HepG2 (cell line): ENCODE data around the gene FOXN3. TPM values are rescaled to one million over a fixed set of nuclear protein-coding genes. Genes with fewer than 3 reads are reported as not detected.

ENCODE experiments used
- ATAC-seq: fragments of 200-7000 bp; cut with Tn5 transposase; 3 replicates; pipeline ENCODE4 v1.9.1; 2020; ENCODE audit warnings: mild to moderate bottlenecking, moderate library complexity
- BruUV-seq: library from RNA; stranded (reverse); fragments of 400-500 nt; replicated peaks from 2 replicates; lab custom pipeline; 2021; lab: Mats Ljungman, UMichigan
- CTCF ChIA-PET: fragments of 300-600 bp; formaldehyde crosslinking; extraction: SDS; loops from one replicate; lab custom pipeline; 2021; ENCODE audit warnings: low total read pairs, inconsistent platforms, low intra/inter-chr PET ratio; lab: Yijun Ruan, JAX
- POLR2A ChIA-PET: fragments of 350-600 bp; sonication (Branson Sonifier 250); formaldehyde crosslinking; loops from one replicate; lab custom pipeline; 2020; ENCODE audit warnings: antibody characterized with exemption, inconsistent platforms; lab: Yijun Ruan, JAX
- DNase-seq: peaks from one replicate; pipeline ENCODE4 v3.0.0-alpha.2; 2015; ENCODE audit warnings: low spot score
- FAIRE-seq: peaks from 3 replicates; lab custom pipeline; 2011; peaks lifted over from hg19 to GRCh38; lab: Jason Lieb, UNC
- H2AFZ ChIP-seq: one replicate; pipeline ENCODE4 v1.6.1; 2011; ENCODE audit warnings: low read length, inconsistent platforms
- H3K27ac ChIP-seq: fragments of 300-600 bp; 3 replicates; pipeline ENCODE4 v1.8.0; 2011; ENCODE audit warnings: mixed run types, mild to moderate bottlenecking, mixed read lengths, low read length, inconsistent platforms; ENCODE audit not compliant: insufficient read depth; ENCODE audit errors: extremely low read length
- H3K27me3 ChIP-seq, 2 experiments: fragments of 200-600 bp in 1 of 2; 2 replicates in 1 of 2; 3 replicates in 1 of 2; pipeline versions ENCODE4 v1.6.0 to v1.8.0; 2011; ENCODE audit warnings: low read length in 2 of 2, mild to moderate bottlenecking in 2 of 2, moderate library complexity in 2 of 2, inconsistent platforms in 1 of 2; ENCODE audit not compliant: insufficient read depth in 2 of 2, control insufficient read depth in 1 of 2
- H3K36me3 ChIP-seq, 2 experiments: fragments of 200-600 bp in 1 of 2; replicated peaks in 1 of 2; 2 replicates in 1 of 2; 3 replicates in 1 of 2; pipeline versions ENCODE4 v1.5.1 to v1.8.0; 2011; ENCODE audit warnings: low read length in 2 of 2, inconsistent platforms in 1 of 2; ENCODE audit not compliant: insufficient read depth in 2 of 2, control insufficient read depth in 1 of 2
- H3K4me1 ChIP-seq: 2 replicates; pipeline ENCODE4 v1.5.1; 2012; ENCODE audit warnings: low read length, inconsistent platforms; ENCODE audit not compliant: insufficient read depth
- H3K4me2 ChIP-seq: 2 replicates; pipeline ENCODE4 v1.6.0; 2011; ENCODE audit warnings: low read depth, low read length, inconsistent platforms
- H3K4me3 ChIP-seq, 3 experiments: fragments of 200-600 bp in 1 of 3; sonication (generic), shearing (Covaris generic) in 1 of 3; replicated peaks in 1 of 3; 2 replicates each; pipeline ENCODE4 v1.5.1; 2011 to 2016; ENCODE audit warnings: low read length in 3 of 3, inconsistent platforms in 2 of 3, low read depth in 2 of 3, mild to moderate bottlenecking in 2 of 3, control low read depth in 1 of 3, mixed read lengths in 1 of 3; ENCODE audit not compliant: insufficient read depth in 1 of 3
- H3K79me2 ChIP-seq: one replicate; pipeline ENCODE4 v1.6.1; 2011; ENCODE audit warnings: low read length, inconsistent platforms; ENCODE audit not compliant: insufficient read depth
- H3K9ac ChIP-seq: 2 replicates; pipeline ENCODE4 v1.6.0; 2011; ENCODE audit warnings: mild to moderate bottlenecking, low read depth, low read length, inconsistent platforms; ENCODE audit not compliant: insufficient read depth
- H3K9me3 ChIP-seq: 2 replicates; pipeline ENCODE4 v1.5.1; 2012; ENCODE audit warnings: mild to moderate bottlenecking, low read length
- H4K20me1 ChIP-seq: 2 replicates; pipeline ENCODE4 v1.6.0; 2011; ENCODE audit warnings: inconsistent platforms, mild to moderate bottlenecking, low read length, moderate library complexity; ENCODE audit not compliant: insufficient read depth
- ATF7 ChIP-seq, 2 experiments: fragments of 450-650 bp in 1 of 2; sonication (generic) in 1 of 2; formaldehyde crosslinking in 1 of 2; IDR thresholded peaks; 2 replicates each; pipeline versions ENCODE4 v1.4.0 to v1.6.1; 2016 to 2020; ENCODE audit warnings: antibody characterized with exemption in 1 of 2, mild to moderate bottlenecking in 1 of 2, missing genetic modification reagents in 1 of 2
- CREB1 ChIP-seq, 2 experiments: fragments of 450-650 bp in 1 of 2; IDR thresholded peaks; 2 replicates each; pipeline ENCODE4 v1.6.1; 2016 to 2017; ENCODE audit warnings: control low read depth in 1 of 2, mild to moderate bottlenecking in 1 of 2, missing compliant biosample characterization in 1 of 2, missing genetic modification characterization in 1 of 2
- DNMT3B ChIP-seq: conservative IDR thresholded peaks from 2 replicates; pipeline ENCODE4 v1.6.1; 2016; ENCODE audit warnings: missing biosample characterization, control low read depth
- GTF2F1 ChIP-seq: fragments of 150-350 bp; IDR thresholded peaks from 2 replicates; pipeline ENCODE4 v1.6.1; 2014; ENCODE audit warnings: low read length
- MEIS2 ChIP-seq: sonication (generic); formaldehyde crosslinking; IDR thresholded peaks from 2 replicates; pipeline ENCODE4 v1.9.0; 2021; ENCODE audit warnings: mild to moderate bottlenecking, missing genetic modification reagents
- PCBP2 ChIP-seq: fragments of 200-400 bp; formaldehyde crosslinking; optimal IDR thresholded peaks from 2 replicates; pipeline ENCODE3; 2018; ENCODE audit warnings: low read length, low read depth; ENCODE audit not compliant: poor library complexity, severe bottlenecking
- POLR2AphosphoS5 ChIP-seq: IDR thresholded peaks from 2 replicates; pipeline ENCODE4 v1.6.1; 2012; ENCODE audit warnings: low read depth, low read length
- RBM39 ChIP-seq: fragments of 200-400 bp; formaldehyde crosslinking; IDR thresholded peaks from one replicate; pipeline ENCODE4 v1.6.1; 2018; ENCODE audit warnings: antibody characterized with exemption, mild to moderate bottlenecking, low read depth, low read length; ENCODE audit not compliant: poor library complexity, severe bottlenecking
- THYN1 ChIP-seq: sonication (generic); formaldehyde crosslinking; IDR thresholded peaks from 2 replicates; pipeline ENCODE4 v1.8.1; 2023; ENCODE audit warnings: low read depth, mild to moderate bottlenecking, moderate library complexity, missing genetic modification reagents, borderline replicate concordance
- ZBTB25 ChIP-seq: IDR thresholded peaks from 2 replicates; pipeline ENCODE4 v1.6.1; 2018; ENCODE audit warnings: missing genetic modification reagents
- ZFP37 ChIP-seq: sonication (generic); formaldehyde crosslinking; IDR thresholded peaks from 2 replicates; pipeline ENCODE4 v1.4.0; 2020; ENCODE audit warnings: missing genetic modification reagents, borderline replicate concordance
- ZMYM3 ChIP-seq: sonication (generic); formaldehyde crosslinking; IDR thresholded peaks from 2 replicates; pipeline ENCODE4 v1.5.1; 2020; ENCODE audit warnings: mild to moderate bottlenecking, missing genetic modification reagents
- ZNF430 ChIP-seq: sonication (generic); formaldehyde crosslinking; IDR thresholded peaks from 2 replicates; pipeline ENCODE4 v1.9.0; 2021; ENCODE audit warnings: mild to moderate bottlenecking, missing genetic modification reagents
- ZNF44 ChIP-seq: sonication (generic); formaldehyde crosslinking; IDR thresholded peaks from 2 replicates; pipeline ENCODE4 v1.5.1; 2020; ENCODE audit warnings: mild to moderate bottlenecking, missing genetic modification reagents
- ZNF556 ChIP-seq: sonication (generic); formaldehyde crosslinking; IDR thresholded peaks from 2 replicates; pipeline ENCODE4 v1.4.0; 2020; ENCODE audit warnings: mild to moderate bottlenecking, missing genetic modification reagents, borderline replicate concordance
- ZSCAN9 ChIP-seq: IDR thresholded peaks from 2 replicates; pipeline ENCODE4 v1.6.1; 2016; ENCODE audit warnings: borderline replicate concordance
- whole genome bisulfite sequencing: methylation state at CpG from one replicate; pipeline ENCODE4 v1.1.6; 2017; ENCODE audit warnings: low lambda C conversion rate; 5-methylcytosine and 5-hydroxymethylcytosine counted together
- in situ Hi-C: cut with HindIII; loops from 2 replicates; pipeline ENCODE4 v1.10.0; 2017; ENCODE audit warnings: low pct_unique_long_range_greater_than_20kb; ENCODE audit not compliant: extremely low pct_ligation_motif_present
- intact Hi-C: fragments of 100-400 bp; cut with micrococcal nuclease; formaldehyde crosslinking; loops from one replicate; pipeline ENCODE4 v1.10.0; 2022; ENCODE audit not compliant: unreplicated experiment
- polyA plus RNA-seq, 8 experiments: library from polyadenylated mRNA; depleted of rRNA in 3 of 8; stranded (reverse) in 7 of 8; unstranded in 1 of 8; fragments of >200 nt; fragmentation: Illumina TruSeq in 4 of 8; extraction: Trizol in 4 of 8; gene quantifications; 2 replicates each; pipeline versions ENCODE4 v1.2.1 to v1.2.3, GENCODE V29; 2011 to 2016; ENCODE audit warnings: low read depth in 4 of 8, missing spikeins in 1 of 8, mixed read lengths in 1 of 8; ENCODE audit not compliant: insufficient read depth in 1 of 8
- total RNA-seq, 5 experiments: library from RNA; depleted of rRNA; stranded (reverse); fragments of >200 nt; fragmentation: Illumina TruSeq; extraction: Trizol; gene quantifications; 2 replicates each; pipeline ENCODE4 v1.2.3, GENCODE V29; 2016; ENCODE audit warnings: low read depth in 1 of 5

Gene FOXN3
- total and polyA plus RNA-seq, 2 of the 13 experiments (the other 11 are each of a cell fraction or from before 2014, with no cell fraction given): 32.4 to 70.2 TPM

- Histone ChIP-seq H3K36me3 (peaks cover 15 to 50% of the 10 kb centered on the region in 2 experiments; a peak in 4 of 5 replicates), H3K27me3 (no peaks in the 10 kb centered on the region), H3K79me2 (peaks cover 30% of the 10 kb centered on the region), H3K4me2 (no peak overlapping the region), H2AFZ (no peak overlapping the region), H3K27ac (no peak overlapping the region), H4K20me1 (peaks cover 20% of the 10 kb centered on the region; the same call in 1 of the 2 replicates), H3K9ac (no peak overlapping the region), H3K4me3 (no peak overlapping the region), H3K9me3 (no peaks in the 10 kb centered on the region), H3K4me1 (peaks cover 15% of the 10 kb centered on the region; the same call in 1 of the 2 replicates)
- no TSS peak for BruUV-seq
- POLR2A ChIA-PET: no interaction called here
- ATAC-seq (peak; percentile 17; the same call in 1 of the 3 replicates), DNase-seq (no peak), FAIRE-seq (no peak)
- in situ Hi-C loops (no loop called here), intact Hi-C loops (no loop called here)
- TF ChIP-seq ATF7 (IDR thresholded peaks at IDR 0.05): peak; percentile 18; the same call in 1 of the 2 replicates
- TF ChIP-seq ATF7 (CRISPR knock-in tag; IDR thresholded peaks at IDR 0.05): no peak
- TF ChIP-seq CREB1 (IDR thresholded peaks at IDR 0.05): 0 out of 2 replicates have a peak, but pooled peaks have one; percentile 5
- TF ChIP-seq CREB1 (CRISPR knock-in tag; IDR thresholded peaks at IDR 0.05): no peak
- no peak for TF ChIP-seq ZNF44 (CRISPR knock-in tag)
- TF ChIP-seq RBM39: no peak
- CTCF ChIA-PET: no interaction called here
- WGBS: 95% methylated on average over 14 of the region's 16 CpGs
Observed at GRCh38 chr14:89304972-89305703, 111.9 kb downstream of the FOXN3 start.

GRCh38 chr14:89304561-89304960 lies 112.5 kb downstream of the FOXN3 start:
- FAIRE-seq (no peak), ATAC-seq (no peak), DNase-seq (no peak)
- Histone ChIP-seq H3K27me3 (no peaks in the 10 kb centered on the region), H3K9ac (no peak overlapping the region), H3K9me3 (no peaks in the 10 kb centered on the region), H3K27ac (no peak overlapping the region), H3K79me2 (peaks cover 29% of the 10 kb centered on the region), H3K4me3 (no peak overlapping the region), H3K4me2 (no peak overlapping the region), H3K36me3 (peaks cover 14 to 44% of the 10 kb centered on the region in 2 experiments; a peak in 4 of 5 replicates), H3K4me1 (peaks cover 13% of the 10 kb centered on the region; the same call in 1 of the 2 replicates), H4K20me1 (peaks cover 14% of the 10 kb centered on the region; the same call in 1 of the 2 replicates), H2AFZ (no peak overlapping the region)
- no peak for TF ChIP-seq DNMT3B (CRISPR knock-in tag)
- TF ChIP-seq ZNF556 (CRISPR knock-in tag): no peak
- no peak for TF ChIP-seq POLR2AphosphoS5
- TF ChIP-seq ZFP37 (CRISPR knock-in tag): no peak
- TF ChIP-seq PCBP2: no peak
- TF ChIP-seq ZBTB25 (CRISPR knock-in tag): no peak
- TF ChIP-seq MEIS2: no peak
- no peak for TF ChIP-seq THYN1 (CRISPR knock-in tag)
- no peak for TF ChIP-seq GTF2F1
- TF ChIP-seq ZMYM3: no peak
- no peak for TF ChIP-seq ZNF430 (CRISPR knock-in tag)
- TF ChIP-seq ZSCAN9 (CRISPR knock-in tag): no peak
- WGBS: 82% methylated on average over 6 of the region's 6 CpGs
- CTCF ChIA-PET: no interaction called here
- intact Hi-C loops (no loop called here), in situ Hi-C loops (no loop called here)
- no TSS peak for BruUV-seq
- POLR2A ChIA-PET: no interaction called here
